ENCODE measurements around the gene ZNF618. TPM values are rescaled to one million over a fixed set of nuclear protein-coding genes. Genes with fewer than 3 reads are reported as not detected.

Gene ZNF618
- total RNA-seq, 1 experiment from 2014 or later, result 4.2 TPM

- DNase-seq (no peak), ATAC-seq (no peak)
- Histone ChIP-seq H3K9me3 (ENCODE audit: low read length) (no peaks in the 10 kb centered on the region), H3K9ac (ENCODE audit: low read length) (no peak overlapping the region), H3K4me2 (ENCODE audit: low read length) (no peak overlapping the region), H3K27me3 (ENCODE audit: low read length) (no peaks in the 10 kb centered on the region), H2AFZ (ENCODE audit: low read length) (no peak overlapping the region), H3K9me2 (replicated peaks; ENCODE audit: low read length) (no peaks in the 10 kb centered on the region), H4K20me1 (ENCODE audit: low read length) (no peaks in the 10 kb centered on the region), H3K79me2 (ENCODE audit: low read length) (no peaks in the 10 kb centered on the region), H3K4me1 (ENCODE audit: insufficient read depth, low read length) (no peaks in the 10 kb centered on the region), H3K36me3 (ENCODE audit: low read depth, low read length) (no peaks in the 10 kb centered on the region), H3K4me3 (ENCODE audit: low read length) (no peak overlapping the region), H3F3A (ENCODE audit: low read length, unreplicated experiment) (no peaks in the 10 kb centered on the region), H3K27ac (ENCODE audit: low read length) (no peak overlapping the region)
- CTCF ChIA-PET, result no interaction called here
- TF ChIP-seq CTCF (conservative IDR thresholded peaks at IDR 0.05; ENCODE audit: low read depth, low read length) (no peak), EZH2phosphoT487 (IDR thresholded peaks at IDR 0.05; ENCODE audit: borderline replicate concordance, low read length) (no peak), EZH2 (IDR thresholded peaks at IDR 0.05; ENCODE audit: low read length, unreplicated experiment) (no peak)
- POLR2A ChIA-PET (ENCODE audit: unreplicated experiment), result no interaction called here
- no TSS peak for BruUV-seq (replicated peaks)
- intact Hi-C loops (cut with micrococcal nuclease), result no loop called here
These were observed 159.2 kb downstream of the ZNF618 start for GRCh38 chr9:114035221-114035844.

GRCh38 chr9:114035845-114036801, 160.0 kb downstream of the ZNF618 start:
- CTCF ChIA-PET, result no interaction called here
- BruUV-seq (replicated peaks), result no TSS peak
- no peaks in the 10 kb centered on the region for H3K9me3 ChIP-seq (ENCODE audit: low read length)
- H3K4me2 ChIP-seq (ENCODE audit: low read length), result no peak overlapping the region
- H3K36me3 ChIP-seq (ENCODE audit: low read depth, low read length), result no peaks in the 10 kb centered on the region
- H3K9ac ChIP-seq (ENCODE audit: low read length), result no peak overlapping the region
- no peaks in the 10 kb centered on the region for H3K79me2 ChIP-seq (ENCODE audit: low read length)
- intact Hi-C loops (cut with micrococcal nuclease), result no loop called here
- H3K9me2 ChIP-seq (replicated peaks; ENCODE audit: low read length), result no peaks in the 10 kb centered on the region
- no peak for DNase-seq
- H3F3A ChIP-seq (ENCODE audit: low read length, unreplicated experiment), result no peaks in the 10 kb centered on the region
- no peaks in the 10 kb centered on the region for H3K4me1 ChIP-seq (ENCODE audit: insufficient read depth, low read length)
- no peak overlapping the region for H3K4me3 ChIP-seq (ENCODE audit: low read length)
- POLR2A ChIA-PET (ENCODE audit: unreplicated experiment), result no interaction called here
- H3K27me3 ChIP-seq (ENCODE audit: low read length), result no peaks in the 10 kb centered on the region
- ATAC-seq, result no peak
- no peak overlapping the region for H3K27ac ChIP-seq (ENCODE audit: low read length)
- H4K20me1 ChIP-seq (ENCODE audit: low read length), result no peaks in the 10 kb centered on the region
- TF ChIP-seq CTCF (conservative IDR thresholded peaks at IDR 0.05; ENCODE audit: low read depth, low read length) (no peak), EZH2phosphoT487 (IDR thresholded peaks at IDR 0.05; ENCODE audit: borderline replicate concordance, low read length) (no peak), EZH2 (IDR thresholded peaks at IDR 0.05; ENCODE audit: low read length, unreplicated experiment) (no peak)
- H2AFZ ChIP-seq (ENCODE audit: low read length), result no peak overlapping the region

GRCh38 chr9:114037249-114037648, 161.1 kb downstream of the ZNF618 start:
- no peaks in the 10 kb centered on the region for H3K36me3 ChIP-seq (ENCODE audit: low read depth, low read length)
- POLR2A ChIA-PET (ENCODE audit: unreplicated experiment), result no interaction called here

More at GRCh38 chr9:114037249-114037648, 161.1 kb downstream of the ZNF618 start:
- Histone ChIP-seq H3K27me3 (ENCODE audit: low read length) (no peaks in the 10 kb centered on the region), H4K20me1 (ENCODE audit: low read length) (no peaks in the 10 kb centered on the region), H3K9ac (ENCODE audit: low read length) (no peak overlapping the region), H3K4me1 (ENCODE audit: insufficient read depth, low read length) (no peaks in the 10 kb centered on the region), H3K9me3 (ENCODE audit: low read length) (no peaks in the 10 kb centered on the region), H3K9me2 (replicated peaks; ENCODE audit: low read length) (no peaks in the 10 kb centered on the region), H3K4me2 (ENCODE audit: low read length) (no peak overlapping the region), H3K79me2 (ENCODE audit: low read length) (no peaks in the 10 kb centered on the region), H2AFZ (ENCODE audit: low read length) (no peak overlapping the region), H3K4me3 (ENCODE audit: low read length) (no peak overlapping the region), H3F3A (ENCODE audit: low read length, unreplicated experiment) (no peaks in the 10 kb centered on the region), H3K27ac (ENCODE audit: low read length) (no peak overlapping the region)
- CTCF ChIA-PET, result no interaction called here
- no peak for ATAC-seq
- intact Hi-C loops (cut with micrococcal nuclease), result no loop called here
- no TSS peak for BruUV-seq (replicated peaks)
- TF ChIP-seq CTCF (conservative IDR thresholded peaks at IDR 0.05; ENCODE audit: low read depth, low read length), result no peak
- no peak for TF ChIP-seq EZH2phosphoT487 (IDR thresholded peaks at IDR 0.05; ENCODE audit: borderline replicate concordance, low read length)
- no peak for DNase-seq

Data from PC-3 (cell line).